ENCODE measurements around the gene GDF7.

DNA sequence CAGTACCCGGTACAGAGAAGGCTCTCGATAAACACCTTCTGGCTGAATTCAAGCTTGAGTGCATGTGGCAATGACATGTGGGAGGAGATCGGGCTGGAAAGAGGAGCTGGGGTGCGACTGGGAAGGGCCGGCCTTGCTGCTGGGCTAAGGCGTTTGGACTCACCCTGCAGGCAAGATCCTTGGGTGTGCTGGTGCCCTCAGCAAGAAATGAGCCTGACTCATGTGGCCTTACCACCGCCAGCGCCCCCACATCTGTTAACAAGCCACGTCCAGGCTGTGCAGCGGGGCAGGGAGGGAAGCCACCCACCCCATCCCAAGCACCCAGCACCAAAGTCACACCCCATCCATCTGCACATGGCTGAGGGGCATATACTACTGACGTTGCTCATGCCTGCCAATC lies 17.4 kb upstream of the GDF7 start:
- TF ChIP-seq, protein P1, sequence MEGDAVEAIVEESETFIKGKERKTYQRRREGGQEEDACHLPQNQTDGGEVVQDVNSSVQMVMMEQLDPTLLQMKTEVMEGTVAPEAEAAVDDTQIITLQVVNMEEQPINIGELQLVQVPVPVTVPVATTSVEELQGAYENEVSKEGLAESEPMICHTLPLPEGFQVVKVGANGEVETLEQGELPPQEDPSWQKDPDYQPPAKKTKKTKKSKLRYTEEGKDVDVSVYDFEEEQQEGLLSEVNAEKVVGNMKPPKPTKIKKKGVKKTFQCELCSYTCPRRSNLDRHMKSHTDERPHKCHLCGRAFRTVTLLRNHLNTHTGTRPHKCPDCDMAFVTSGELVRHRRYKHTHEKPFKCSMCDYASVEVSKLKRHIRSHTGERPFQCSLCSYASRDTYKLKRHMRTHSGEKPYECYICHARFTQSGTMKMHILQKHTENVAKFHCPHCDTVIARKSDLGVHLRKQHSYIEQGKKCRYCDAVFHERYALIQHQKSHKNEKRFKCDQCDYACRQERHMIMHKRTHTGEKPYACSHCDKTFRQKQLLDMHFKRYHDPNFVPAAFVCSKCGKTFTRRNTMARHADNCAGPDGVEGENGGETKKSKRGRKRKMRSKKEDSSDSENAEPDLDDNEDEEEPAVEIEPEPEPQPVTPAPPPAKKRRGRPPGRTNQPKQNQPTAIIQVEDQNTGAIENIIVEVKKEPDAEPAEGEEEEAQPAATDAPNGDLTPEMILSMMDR (IDR thresholded peaks at IDR 0.05 in 2 of 3, conservative IDR thresholded peaks at IDR 0.05 in 1 of 3; ENCODE audit: control insufficient read depth in 2 of 3, extremely low read depth in 1 of 3, insufficient read depth in 1 of 3, low read depth in 3 of 3, low read length in 3 of 3), result no peak
- TF ChIP-seq RAD21 (IDR thresholded peaks at IDR 0.05; ENCODE audit: insufficient read depth, low read depth, low read length) (no peak), RB1 (IDR thresholded peaks at IDR 0.05; ENCODE audit: borderline replicate concordance) (no peak), CHD2 (IDR thresholded peaks at IDR 0.05; ENCODE audit: borderline replicate concordance, low read depth, low read length) (no peak), EED (IDR thresholded peaks at IDR 0.05; ENCODE audit: low read depth) (no peak)
